WERI-Rb-1 (cell line): ENCODE data around the gene TCOF1.
"Not testable (repeated sequence)": the region's sequence is repeated elsewhere in the genome, so short reads cannot be mapped to it uniquely, and the experiment has no call there.

ENCODE experiments used
- DNase-seq: peaks from one replicate; pipeline ENCODE4 v3.0.0-alpha.2; 2020
- H3K27ac ChIP-seq: fragments of 250-450 bp; sonication (Bioruptor Pico); 2 replicates; pipeline ENCODE4 v1.5.1; 2020; ENCODE audit warnings: mild to moderate bottlenecking, moderate library complexity
- H3K27me3 ChIP-seq: fragments of 250-450 bp; sonication (Bioruptor Pico); 2 replicates; pipeline ENCODE4 v1.5.1; 2021; ENCODE audit warnings: mild to moderate bottlenecking, low read depth, moderate library complexity; ENCODE audit not compliant: insufficient read depth, severe bottlenecking
- H3K36me3 ChIP-seq: fragments of 250-450 bp; sonication (Bioruptor Pico); 2 replicates; pipeline ENCODE4 v1.5.1; 2020; ENCODE audit warnings: mild to moderate bottlenecking, moderate library complexity
- H3K4me3 ChIP-seq: 2 replicates; pipeline ENCODE4 v1.5.1; 2011; ENCODE audit warnings: low read depth, mild to moderate bottlenecking, control low read depth, low read length
- H3K9me3 ChIP-seq: fragments of 250-450 bp; sonication (Bioruptor Pico); 2 replicates; pipeline ENCODE4 v1.5.1; 2021; ENCODE audit warnings: mild to moderate bottlenecking, moderate library complexity; ENCODE audit not compliant: severe bottlenecking
- CTCF ChIP-seq: IDR thresholded peaks from 2 replicates; pipeline ENCODE4 v1.5.1; 2011; ENCODE audit warnings: low read depth, mild to moderate bottlenecking, control low read depth, inconsistent platforms, low read length

The TCOF1 gene

GRCh38 chr5:150422758-150423157 lies 65.3 kb downstream of the TCOF1 start:
- Histone ChIP-seq H3K27me3 (no peaks in the 10 kb centered on the region), H3K9me3 (no peaks in the 10 kb centered on the region), H3K27ac (no peak overlapping the region), H3K36me3 (no peaks in the 10 kb centered on the region), H3K4me3 (no peak overlapping the region)
- no peak for TF ChIP-seq CTCF
- DNase-seq: no peak

GRCh38 chr5:150426165-150426564 lies 68.7 kb downstream of the TCOF1 start:
- not testable (repeated sequence) for DNase-seq, H3K27me3 ChIP-seq, H3K27ac ChIP-seq, H3K36me3 ChIP-seq, H3K4me3 ChIP-seq, H3K9me3 ChIP-seq

DNA sequence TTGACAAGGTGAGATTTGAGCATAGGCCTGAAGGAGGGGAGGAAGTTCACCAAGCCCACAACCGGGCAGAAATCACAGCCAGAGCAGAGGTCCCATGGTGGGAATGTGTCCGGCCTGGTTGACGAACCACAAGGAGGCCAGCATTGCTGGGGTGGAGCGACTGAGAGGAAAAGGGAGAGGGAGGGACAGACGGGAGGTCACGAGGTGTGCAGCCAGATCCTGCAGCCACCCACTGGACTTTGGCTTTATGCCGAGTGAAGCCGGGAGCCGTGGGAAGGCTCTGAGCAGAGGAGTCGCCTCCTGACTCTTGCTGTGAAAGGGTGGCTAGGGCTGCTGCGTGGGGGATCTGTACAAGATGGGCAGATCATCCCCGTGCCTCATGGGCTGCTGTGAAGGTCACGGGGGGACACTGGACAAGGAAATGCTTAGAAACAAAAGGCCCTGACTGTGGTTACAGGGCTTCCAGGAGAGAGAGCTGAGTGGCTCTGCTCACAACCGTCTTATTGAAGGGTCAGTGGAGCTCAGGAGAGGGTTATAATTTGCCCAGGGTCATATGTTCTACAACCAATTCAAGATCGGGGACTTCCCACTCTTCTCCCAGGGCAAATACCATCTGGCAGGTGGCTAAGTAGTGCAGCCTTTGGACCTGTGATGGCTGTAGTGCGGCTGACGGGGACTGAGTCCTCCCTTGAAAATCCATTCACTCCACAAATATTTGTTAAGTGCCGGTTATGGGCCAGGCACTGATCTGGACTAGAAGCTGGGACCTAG lies 70.8 kb downstream of the TCOF1 start:
- peak; percentile 24 for DNase-seq
- no peak for TF ChIP-seq CTCF
- 0 out of 2 replicates have a peak overlapping the region, but pooled peaks have one; percentile 16 for H3K27ac ChIP-seq

DNA sequence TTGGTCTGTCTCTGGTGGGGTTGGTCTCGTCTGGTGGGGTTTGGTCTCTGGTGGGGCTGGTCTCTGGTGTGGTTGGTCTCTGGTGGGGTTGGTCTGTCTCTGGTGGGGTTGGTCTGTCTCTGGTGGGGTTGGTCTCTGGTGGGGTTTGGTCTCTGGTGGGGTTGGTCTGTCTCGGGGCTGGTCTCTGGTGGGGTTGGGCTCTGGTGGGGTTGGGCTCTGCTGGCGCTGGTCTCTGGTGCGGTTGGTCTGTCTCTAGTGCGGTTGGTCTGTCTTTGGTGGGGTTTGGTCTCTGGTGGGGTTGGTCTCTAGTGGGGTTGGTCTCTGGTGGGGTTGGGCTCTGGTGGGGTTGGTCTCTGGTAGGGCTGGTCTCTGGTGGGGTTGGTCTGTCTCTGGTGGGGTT lies 71.5 kb downstream of the TCOF1 start:
- Histone ChIP-seq H3K36me3 (no peaks in the 10 kb centered on the region), H3K27ac (no peak overlapping the region), H3K9me3 (no peaks in the 10 kb centered on the region), H3K4me3 (no peak overlapping the region), H3K27me3 (no peaks in the 10 kb centered on the region)
- DNase-seq: no peak
- no peak for TF ChIP-seq CTCF

More for the DNA sequence above, 70.8 kb downstream of the TCOF1 start:
- Histone ChIP-seq H3K4me3 (no peak overlapping the region), H3K9me3 (no peaks in the 10 kb centered on the region), H3K36me3 (no peaks in the 10 kb centered on the region), H3K27me3 (no peaks in the 10 kb centered on the region)

DNA sequence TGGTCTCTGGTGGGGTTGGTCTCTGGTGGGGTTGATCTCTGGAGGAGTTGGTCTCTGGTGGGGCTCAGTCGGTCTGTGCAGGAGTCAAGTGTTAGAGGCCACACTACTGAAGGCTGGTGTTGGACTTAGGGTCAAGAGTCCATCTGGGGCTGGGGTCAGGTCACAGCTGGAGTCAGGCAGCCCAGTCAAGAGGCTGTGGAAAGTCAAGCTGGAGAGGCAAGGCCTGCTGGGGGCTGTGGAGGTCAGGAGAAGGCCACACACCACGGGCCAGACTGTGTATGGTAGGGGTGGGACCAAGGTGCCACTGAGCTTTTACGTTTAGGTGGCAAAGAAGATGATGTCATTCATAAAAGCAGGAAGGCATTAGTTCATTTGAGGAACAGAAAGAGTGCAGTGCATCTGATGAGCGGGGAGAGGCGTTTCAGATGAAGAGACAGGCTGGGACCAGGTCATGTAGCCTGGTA lies 71.9 kb downstream of the TCOF1 start:
- H3K36me3 ChIP-seq: no peaks in the 10 kb centered on the region
- no peaks in the 10 kb centered on the region for H3K27me3 ChIP-seq
- no peak for TF ChIP-seq CTCF
- H3K4me3 ChIP-seq: no peak overlapping the region
- H3K27ac ChIP-seq: no peak overlapping the region
- no peaks in the 10 kb centered on the region for H3K9me3 ChIP-seq
- DNase-seq: no peak

GRCh38 chr5:150431048-150431447 lies 73.6 kb downstream of the TCOF1 start:
- Histone ChIP-seq H3K27me3 (no peaks in the 10 kb centered on the region), H3K4me3 (no peak overlapping the region)

More at GRCh38 chr5:150431048-150431447, 73.6 kb downstream of the TCOF1 start:
- Histone ChIP-seq H3K27ac (no peak overlapping the region; the same call in 1 of the 2 replicates), H3K36me3 (no peaks in the 10 kb centered on the region), H3K9me3 (no peaks in the 10 kb centered on the region)
- no peak for TF ChIP-seq CTCF
- no peak for DNase-seq
